ENCODE data around the gene EMC9.

The EMC9 gene

GRCh38 chr14:24176599-24176998 lies 35.2 kb upstream of the EMC9 start:
- DNase-seq = no peak

DNA sequence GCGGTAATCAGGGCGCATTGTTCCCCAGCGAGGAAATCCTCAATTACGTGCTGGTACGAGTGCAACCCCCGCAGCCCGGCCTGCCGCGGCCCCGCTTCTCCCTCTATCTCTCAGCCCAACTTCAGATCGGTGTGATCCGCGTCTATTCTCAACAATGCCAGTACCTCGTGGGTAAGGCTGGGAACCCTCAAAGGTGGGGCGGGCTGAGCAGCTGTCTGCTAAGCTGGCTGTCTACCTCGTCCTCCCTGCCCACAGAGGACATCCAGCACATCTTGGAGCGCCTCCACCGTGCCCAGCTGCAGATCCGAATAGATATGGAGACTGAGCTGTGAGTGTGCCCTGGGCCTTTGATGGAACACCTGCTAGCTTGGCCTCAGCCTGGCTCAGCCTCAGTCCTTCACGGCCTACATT lies 31.5 kb upstream of the EMC9 start:
- no peak for DNase-seq

DNA sequence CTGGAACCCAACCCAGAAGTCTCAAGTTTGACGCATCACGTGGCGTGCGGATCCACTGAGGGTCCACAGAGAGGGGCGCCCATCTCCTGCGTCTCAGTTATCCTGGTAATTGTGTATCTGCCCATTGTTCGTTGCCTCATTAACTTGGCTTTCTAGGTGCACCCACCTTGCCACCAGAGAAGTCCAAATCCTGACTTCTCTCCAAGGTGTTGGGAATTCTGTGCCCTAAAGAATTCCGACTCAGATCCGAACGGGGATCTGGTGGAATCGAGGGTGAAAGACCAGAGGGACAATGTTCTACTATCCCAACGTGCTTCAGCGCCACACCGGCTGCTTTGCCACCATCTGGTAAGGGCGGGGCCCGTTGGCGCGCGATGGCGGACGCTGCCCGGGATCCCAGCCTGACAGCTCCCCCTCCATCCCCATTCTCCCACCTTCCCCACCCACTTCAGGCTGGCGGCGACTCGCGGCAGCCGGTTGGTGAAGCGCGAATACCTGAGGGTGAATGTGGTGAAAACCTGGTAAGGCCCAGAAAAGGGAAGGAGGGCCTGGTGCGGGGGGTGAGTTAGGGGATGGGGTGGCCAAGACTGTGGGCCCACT lies 31.0 kb upstream of the EMC9 start:
- no peak for DNase-seq

GRCh38 chr14:24171422-24172260 lies 30.2 kb upstream of the EMC9 start, which contains the start of gene REC8:
REC8 (plus strand) TSS chr14:24172080; CDS start chr14:24172553, 473 bp downstream.
- DNase-seq = peak; percentile 61

- no peak for DNase-seq
These were observed 26.2 kb upstream of the EMC9 start for GRCh38 chr14:24167469-24168114.

GRCh38 chr14:24165785-24166184 lies 24.4 kb upstream of the EMC9 start:
- no peak for DNase-seq

DNA sequence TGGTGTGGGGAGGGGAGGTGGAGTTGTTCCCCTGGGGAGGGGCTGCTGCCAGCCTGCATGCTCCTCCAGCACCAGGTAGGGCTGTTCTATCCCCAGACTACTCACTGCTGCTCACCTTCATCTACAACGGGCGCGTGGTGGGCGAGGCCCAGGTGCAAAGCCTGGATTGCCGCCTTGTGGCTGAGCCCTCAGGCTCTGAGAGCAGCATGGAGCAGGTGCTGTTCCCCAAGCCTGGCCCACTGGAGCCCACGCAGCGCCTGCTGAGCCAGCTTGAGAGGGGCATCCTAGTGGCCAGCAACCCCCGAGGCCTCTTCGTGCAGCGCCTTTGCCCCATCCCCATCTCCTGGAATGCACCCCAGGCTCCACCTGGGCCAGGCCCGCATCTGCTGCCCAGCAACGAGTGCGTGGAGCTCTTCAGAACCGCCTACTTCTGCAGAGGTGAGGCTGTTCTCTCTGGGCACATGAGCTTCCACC lies 23.2 kb upstream of the EMC9 start:
- no peak for DNase-seq

DNA sequence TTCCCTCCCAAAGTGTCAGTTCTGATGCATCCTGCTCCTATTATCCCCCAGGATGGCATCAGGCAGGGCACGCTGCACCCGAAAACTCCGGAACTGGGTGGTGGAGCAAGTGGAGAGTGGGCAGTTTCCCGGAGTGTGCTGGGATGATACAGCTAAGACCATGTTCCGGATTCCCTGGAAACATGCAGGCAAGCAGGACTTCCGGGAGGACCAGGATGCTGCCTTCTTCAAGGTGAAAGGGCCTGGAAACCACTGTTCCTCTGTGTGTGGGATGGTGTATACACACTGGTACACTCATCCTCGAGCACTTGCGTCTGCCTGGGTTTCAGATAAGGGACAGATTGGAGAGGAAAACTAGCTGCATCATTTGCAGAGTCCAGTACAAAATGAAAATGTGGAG lies 20.7 kb upstream of the EMC9 start:
- no peak for DNase-seq

GRCh38 chr14:24160850-24161804 lies 19.7 kb upstream of the EMC9 start, which contains the start of gene IRF9:
IRF9 (plus strand) TSS chr14:24161265; CDS start chr14:24162145, 880 bp downstream.
- DNase-seq = peak; percentile 98

GRCh38 chr14:24160499-24160849 lies 19.1 kb upstream of the EMC9 start:
- DNase-seq = no peak

GRCh38 chr14:24159777-24160498 lies 18.5 kb upstream of the EMC9 start:
- DNase-seq = no peak

DNA sequence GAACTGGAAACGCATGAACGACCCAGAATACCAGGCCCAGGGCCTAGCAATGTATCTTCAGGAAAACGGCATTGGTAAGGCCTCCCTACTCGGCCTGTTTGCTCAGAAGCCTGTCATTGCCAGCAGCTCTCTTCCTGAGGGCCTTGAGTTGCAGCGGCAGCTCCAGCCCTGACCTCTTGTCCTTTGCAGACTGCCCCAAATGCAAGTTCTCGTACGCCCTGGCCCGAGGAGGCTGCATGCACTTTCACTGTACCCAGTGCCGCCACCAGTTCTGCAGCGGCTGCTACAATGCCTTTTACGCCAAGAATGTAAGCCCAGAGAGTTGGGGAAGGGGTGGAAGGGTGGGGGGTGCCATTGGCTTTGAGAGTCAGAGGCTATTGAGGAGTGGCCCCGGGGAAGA lies 15.9 kb upstream of the EMC9 start:
- no peak for DNase-seq

- DNase-seq = no peak
These were observed 15.4 kb upstream of the EMC9 start for GRCh38 chr14:24156840-24157239.

- no peak for DNase-seq
These were observed 13.7 kb upstream of the EMC9 start for GRCh38 chr14:24155100-24155499.

GRCh38 chr14:24151404-24152080 lies 10.2 kb upstream of the EMC9 start:
- no peak for DNase-seq

DNA sequence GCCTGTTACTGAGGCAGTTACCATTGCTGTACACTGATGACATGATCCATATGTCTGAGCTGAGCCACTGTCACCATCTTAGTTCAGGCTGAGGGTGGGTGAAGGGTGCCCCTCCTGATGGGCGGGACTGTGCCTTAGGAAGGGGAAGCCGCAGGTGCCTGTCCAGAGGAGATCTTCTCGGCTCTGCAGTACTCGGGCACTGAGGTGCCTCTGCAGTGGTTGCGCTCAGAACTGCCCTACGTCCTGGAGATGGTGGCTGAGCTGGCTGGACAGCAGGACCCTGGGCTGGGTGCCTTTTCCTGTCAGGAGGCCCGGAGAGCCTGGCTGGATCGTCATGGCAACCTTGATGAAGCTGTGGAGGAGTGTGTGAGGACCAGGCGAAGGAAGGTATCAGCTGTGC lies 9.6 kb upstream of the EMC9 start:
- no peak for DNase-seq

DNA sequence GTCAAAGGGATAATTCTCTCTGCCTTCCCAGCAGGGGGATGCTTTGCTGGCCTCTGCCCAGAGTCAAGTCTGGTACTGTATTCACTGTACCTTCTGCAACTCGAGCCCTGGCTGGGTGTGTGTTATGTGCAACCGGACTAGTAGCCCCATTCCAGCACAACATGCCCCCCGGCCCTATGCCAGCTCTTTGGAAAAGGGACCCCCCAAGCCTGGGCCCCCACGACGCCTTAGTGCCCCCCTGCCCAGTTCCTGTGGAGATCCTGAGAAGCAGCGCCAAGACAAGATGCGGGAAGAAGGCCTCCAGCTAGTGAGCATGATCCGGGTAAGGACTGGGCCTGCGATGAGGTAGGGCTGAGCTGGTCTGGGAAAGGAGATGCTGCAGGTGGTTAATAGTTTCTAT lies 9.2 kb upstream of the EMC9 start:
- no peak for DNase-seq

- no peak for DNase-seq
These were observed 8.7 kb upstream of the EMC9 start for GRCh38 chr14:24150061-24150460.

DNA sequence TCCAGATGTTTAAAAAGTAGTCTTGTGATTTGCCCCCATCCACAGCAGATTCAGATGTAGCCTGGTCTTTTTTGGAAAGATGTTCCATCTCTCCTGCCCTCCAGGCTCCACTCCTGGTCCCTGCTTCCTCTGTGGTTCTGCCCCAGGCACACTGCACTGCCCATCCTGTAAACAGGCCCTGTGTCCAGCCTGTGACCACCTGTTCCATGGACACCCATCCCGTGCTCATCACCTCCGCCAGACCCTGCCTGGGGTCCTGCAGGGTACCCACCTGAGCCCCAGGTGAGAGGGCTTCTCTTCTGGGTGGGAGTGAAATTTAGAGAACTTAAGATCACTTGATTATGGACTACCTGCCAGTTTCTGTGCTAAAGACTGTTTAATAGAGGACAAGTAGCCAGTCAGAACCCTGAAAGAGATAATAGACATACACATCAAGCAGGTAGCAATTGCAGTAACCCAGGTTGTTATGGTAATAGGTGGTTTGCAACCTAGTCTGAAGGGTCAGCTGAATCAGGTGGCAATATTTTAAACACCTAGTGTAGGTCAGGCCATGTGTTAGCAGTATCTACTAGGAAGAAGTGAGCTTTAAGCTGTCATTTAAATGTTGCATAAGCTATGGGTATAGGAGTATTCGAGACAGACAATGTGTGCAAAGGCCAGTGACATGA lies 8.0 kb upstream of the EMC9 start:
- no peak for DNase-seq

GRCh38 chr14:24147761-24148428 lies 6.5 kb upstream of the EMC9 start:
- no peak for DNase-seq

All from activated CD8-positive, alpha-beta memory T cell treated with anti-CD3 and anti-CD28 coated beads, Interleukin-2, amount 50 U/mL, for 4 hours (primary cell).